CD4-positive, CD25-positive, alpha-beta regulatory T cell (primary cell): ENCODE measurements around the gene LPAR1. TPM values are rescaled to one million over a fixed set of nuclear protein-coding genes. Genes with fewer than 3 reads are reported as not detected.
A peak's percentile ranks its signal among the peaks of the same experiment; 100 is the strongest.

ENCODE experiments used
- ATAC-seq, 2 donors: fragments of 150-1000 bp; cut with Tn5 transposase; one replicate each; pipeline ENCODE4 v1.10.0; 2021; ENCODE audit warnings: low read depth in 2 of 2, moderate number of reproducible peaks in 2 of 2, moderate library complexity in 1 of 2
- DNase-seq, 3 donors: peaks; one replicate each; pipeline versions ENCODE4 v3.0.0 to v3.0.0-alpha.2; 2012 to 2022; ENCODE audit warnings: mixed read lengths in 1 of 3
- H3K27ac ChIP-seq: one replicate; pipeline ENCODE4 v1.7.0; 2013; ENCODE audit warnings: mild to moderate bottlenecking, low read length; ENCODE audit not compliant: insufficient read depth, poor library complexity, severe bottlenecking
- H3K27me3 ChIP-seq: one replicate; pipeline ENCODE4 v1.7.0; 2013; ENCODE audit warnings: low read length; ENCODE audit not compliant: control insufficient read depth, insufficient read depth
- H3K36me3 ChIP-seq: one replicate; pipeline ENCODE4 v1.7.0; 2013; ENCODE audit warnings: mild to moderate bottlenecking, low read length, moderate library complexity; ENCODE audit not compliant: control insufficient read depth, insufficient read depth
- H3K4me1 ChIP-seq: 2 replicates; pipeline ENCODE4 v1.7.0; 2013; ENCODE audit warnings: mild to moderate bottlenecking, low read length; ENCODE audit not compliant: insufficient read depth, control insufficient read depth, poor library complexity, severe bottlenecking
- H3K4me3 ChIP-seq: one replicate; pipeline ENCODE4 v1.7.0; 2013; ENCODE audit warnings: low read depth, mild to moderate bottlenecking, low read length, moderate library complexity
- H3K9me3 ChIP-seq, 2 experiments: 1 replicate in 1 of 2; 2 replicates in 1 of 2; pipeline ENCODE4 v1.7.0; 2013; ENCODE audit warnings: low read length in 2 of 2, mild to moderate bottlenecking in 1 of 2, moderate library complexity in 1 of 2; ENCODE audit not compliant: control insufficient read depth in 2 of 2
- H3K27ac Mint-ChIP-seq, 3 donors: one replicate each; pipeline ENCODE4 v1.8.0; 2020 to 2022; ENCODE audit warnings: mild to moderate bottlenecking in 3 of 3, mixed read lengths in 3 of 3, moderate library complexity in 2 of 3
- H3K27me3 Mint-ChIP-seq: one replicate; pipeline ENCODE4 v1.8.0; 2022; ENCODE audit warnings: mild to moderate bottlenecking, mixed read lengths
- H3K36me3 Mint-ChIP-seq: one replicate; pipeline ENCODE4 v1.8.0; 2020; ENCODE audit warnings: mixed read lengths
- H3K4me1 Mint-ChIP-seq, 4 donors: one replicate each; pipeline ENCODE4 v1.8.0; 2020 to 2022; ENCODE audit warnings: mixed read lengths in 4 of 4, mild to moderate bottlenecking in 1 of 4
- H3K4me3 Mint-ChIP-seq, 4 donors: one replicate each; pipeline ENCODE4 v1.8.0; 2020 to 2022; ENCODE audit warnings: mild to moderate bottlenecking in 4 of 4, mixed read lengths in 4 of 4, moderate library complexity in 3 of 4
- H3K9me3 Mint-ChIP-seq, 7 donors: one replicate each; pipeline ENCODE4 v1.8.0; 2020 to 2022; ENCODE audit warnings: mixed read lengths in 7 of 7, mild to moderate bottlenecking in 3 of 7, moderate library complexity in 2 of 7
- polyA plus RNA-seq, 4 donors: library from polyadenylated mRNA; unstranded; fragments of 300-500 nt; fragmentation: Illumina TruSeq; gene quantifications; one replicate each; pipeline ENCODE4 v1.2.3, GENCODE V29; 2021
- total RNA-seq: library from RNA; stranded (reverse); gene quantifications from one replicate; pipeline ENCODE4 v1.2.3, GENCODE V29; 2022

LPAR1 gene
- total and polyA plus RNA-seq, 5 donors from 2014 or later, result not detected

DNA sequence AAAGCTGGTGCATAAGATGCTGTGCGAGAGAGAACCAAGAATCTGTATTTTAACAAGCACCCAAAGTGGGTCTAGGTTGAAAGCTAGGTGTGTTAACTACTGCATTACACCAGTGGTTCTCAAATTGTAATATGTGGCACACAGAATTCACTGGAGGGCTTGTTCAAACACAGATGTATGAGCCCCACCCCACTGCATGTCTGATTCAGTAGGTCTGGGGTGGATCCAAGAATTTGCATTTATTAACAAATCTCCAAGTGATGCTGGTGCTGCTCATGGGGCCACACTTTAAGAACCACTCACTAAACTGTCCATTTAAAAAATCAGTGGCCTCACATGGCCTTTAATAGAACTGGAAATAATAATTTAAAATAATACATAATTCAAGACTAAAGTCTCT lies 40.4 kb downstream of the LPAR1 start:
- no peaks in the 10 kb centered on the region for H3K27me3 ChIP-seq
- H3K4me3 ChIP-seq, result no peak overlapping the region
- DNase-seq (no peak), ATAC-seq (no peak)
- Mint-ChIP-seq H3K4me3 (no peak overlapping the region), H3K4me1 (no peaks in the 10 kb centered on the region), H3K9me3 (peaks cover 0 to 7% (median 0%) of the 10 kb centered on the region in 7 donors), H3K36me3 (no peaks in the 10 kb centered on the region), H3K27me3 (no peaks in the 10 kb centered on the region), H3K27ac (no peak overlapping the region)
- H3K4me1 ChIP-seq, result no peaks in the 10 kb centered on the region
- H3K9me3 ChIP-seq, result no peaks in the 10 kb centered on the region
- H3K36me3 ChIP-seq, result no peaks in the 10 kb centered on the region
- no peak overlapping the region for H3K27ac ChIP-seq

DNA sequence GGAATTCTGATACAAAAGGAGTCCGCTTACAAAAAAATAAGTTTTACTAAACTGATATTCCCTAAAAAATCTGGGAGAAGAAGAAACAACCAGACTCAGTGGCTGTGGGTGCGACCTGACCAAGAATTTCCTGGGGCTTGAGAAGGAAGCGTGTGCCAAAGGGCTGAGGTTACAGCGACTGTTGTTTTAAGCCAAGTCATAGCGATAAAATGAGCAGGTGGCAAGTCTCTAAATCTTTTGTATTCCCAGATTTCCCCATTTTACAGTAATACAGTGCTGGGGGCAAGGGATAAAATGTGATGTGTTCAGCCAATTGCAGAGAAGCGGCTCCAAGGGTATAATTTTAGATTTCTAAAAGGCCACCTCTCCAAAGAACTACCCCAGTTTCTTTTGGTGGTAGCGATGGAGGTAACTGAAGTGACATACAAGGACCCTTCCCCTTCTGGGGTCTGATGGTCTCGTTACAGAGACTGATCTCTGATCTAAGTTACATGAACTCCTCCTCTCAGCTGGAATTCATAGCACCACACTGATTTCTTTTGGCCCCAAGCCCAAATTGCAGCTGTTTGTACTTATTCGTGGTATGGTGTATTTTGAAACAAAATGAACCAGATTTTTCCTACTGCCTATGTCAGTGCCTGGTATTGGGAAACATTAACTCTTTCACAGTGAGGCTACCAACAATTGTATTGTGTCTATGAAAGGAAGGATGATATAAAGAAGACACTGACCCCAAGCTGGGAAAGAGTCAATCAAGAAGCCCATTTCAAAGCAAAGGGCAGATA lies 41.6 kb downstream of the LPAR1 start:
- H3K27ac ChIP-seq, result no peak overlapping the region
- no peaks in the 10 kb centered on the region for H3K9me3 ChIP-seq
- no peak overlapping the region for H3K27ac Mint-ChIP-seq
- ATAC-seq (no peak), DNase-seq (no peak)
- H3K36me3 Mint-ChIP-seq, result no peaks in the 10 kb centered on the region
- H3K27me3 Mint-ChIP-seq, result no peaks in the 10 kb centered on the region
- no peaks in the 10 kb centered on the region for H3K4me1 Mint-ChIP-seq
- H3K36me3 ChIP-seq, result no peaks in the 10 kb centered on the region
- no peak overlapping the region for H3K4me3 ChIP-seq
- no peak overlapping the region for H3K4me3 Mint-ChIP-seq
- peaks cover 0 to 7% (median 0%) of the 10 kb centered on the region in 7 donors for H3K9me3 Mint-ChIP-seq
- H3K27me3 ChIP-seq, result no peaks in the 10 kb centered on the region
- no peaks in the 10 kb centered on the region for H3K4me1 ChIP-seq

DNA sequence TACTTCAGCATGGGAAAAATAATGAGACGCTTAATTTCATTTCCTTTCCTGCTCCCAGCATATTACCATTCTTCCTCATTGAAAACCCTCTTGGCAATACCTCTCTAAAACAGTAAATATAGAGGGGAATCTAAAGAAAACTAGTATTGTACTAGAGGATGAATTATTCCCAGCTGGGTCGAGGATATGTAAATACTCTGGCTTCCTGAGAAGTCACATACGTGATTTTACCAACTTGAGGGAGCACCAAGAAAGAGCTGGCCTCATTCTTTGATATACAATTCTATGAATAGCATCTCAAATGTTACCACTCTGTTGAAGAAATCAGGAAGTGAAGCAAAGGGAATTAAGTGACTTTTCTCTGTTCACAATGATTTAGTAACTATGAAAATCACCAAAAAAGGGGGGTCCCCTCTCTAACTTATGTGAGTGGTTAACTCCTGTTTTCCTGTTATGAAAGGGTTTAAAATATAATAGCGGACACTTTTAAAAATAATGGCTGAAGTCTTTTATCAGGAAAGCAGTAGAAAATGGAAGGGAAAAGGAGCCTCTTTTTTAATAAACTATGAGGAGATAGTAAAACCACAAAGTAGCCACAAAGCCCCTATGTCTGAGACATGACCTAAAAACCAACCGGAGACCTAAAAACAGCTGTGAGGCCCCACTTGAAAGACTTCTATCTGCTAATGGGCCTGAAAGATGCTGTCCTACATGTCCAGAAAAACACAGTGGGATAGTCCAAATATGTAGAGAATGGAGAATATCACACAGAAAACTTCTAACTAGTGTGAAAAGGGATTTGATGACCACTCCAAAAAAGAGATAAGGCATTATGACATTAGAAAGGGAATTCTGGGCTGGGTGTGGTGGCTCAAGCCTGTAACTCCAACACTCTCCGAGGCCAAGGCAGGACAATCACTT lies 42.6 kb downstream of the LPAR1 start:
- no peaks in the 10 kb centered on the region for H3K4me1 Mint-ChIP-seq
- peaks cover 0 to 4% (median 0%) of the 10 kb centered on the region in 7 donors for H3K9me3 Mint-ChIP-seq
- no peak overlapping the region for H3K27ac ChIP-seq
- no peak for ATAC-seq
- no peaks in the 10 kb centered on the region for H3K36me3 Mint-ChIP-seq
- H3K36me3 ChIP-seq, result no peaks in the 10 kb centered on the region
- H3K9me3 ChIP-seq, result no peaks in the 10 kb centered on the region
- H3K4me1 ChIP-seq, result no peaks in the 10 kb centered on the region
- H3K4me3 Mint-ChIP-seq, result no peak overlapping the region
- no peak overlapping the region for H3K4me3 ChIP-seq
- no peaks in the 10 kb centered on the region for H3K27me3 Mint-ChIP-seq
- H3K27ac Mint-ChIP-seq, result no peak overlapping the region
- DNase-seq, result no peak
- H3K27me3 ChIP-seq, result no peaks in the 10 kb centered on the region

DNA sequence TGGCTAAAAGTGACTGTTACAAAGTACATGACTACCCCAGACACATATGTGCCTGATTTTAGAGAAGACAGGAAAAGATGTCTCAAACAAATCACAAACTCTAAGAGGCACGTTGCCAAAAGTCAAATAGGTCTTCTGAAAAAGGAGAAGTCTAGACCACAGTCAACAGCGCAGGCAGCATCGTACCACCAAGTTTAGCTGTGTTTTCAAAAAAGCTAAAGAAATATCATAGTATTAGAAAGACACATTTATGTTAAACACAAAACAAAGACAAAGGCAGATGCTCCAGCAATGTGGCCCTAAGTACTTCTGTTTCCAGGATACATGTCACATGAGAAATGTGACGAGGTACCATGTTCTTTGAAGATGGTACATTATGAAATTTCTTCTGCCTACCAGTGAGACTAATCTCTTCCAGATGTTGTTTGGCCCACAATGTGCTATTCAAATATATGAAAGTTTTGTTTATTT lies 43.5 kb downstream of the LPAR1 start:
- Histone ChIP-seq H3K36me3 (no peaks in the 10 kb centered on the region), H3K27me3 (no peaks in the 10 kb centered on the region), H3K9me3 (no peaks in the 10 kb centered on the region), H3K4me3 (no peak overlapping the region), H3K4me1 (no peaks in the 10 kb centered on the region), H3K27ac (no peak overlapping the region)
- Mint-ChIP-seq H3K9me3 (peaks cover 0 to 4% (median 0%) of the 10 kb centered on the region in 7 donors), H3K27ac (no peak overlapping the region), H3K36me3 (no peaks in the 10 kb centered on the region), H3K27me3 (no peaks in the 10 kb centered on the region), H3K4me3 (no peak overlapping the region), H3K4me1 (no peaks in the 10 kb centered on the region)
- DNase-seq (no peak), ATAC-seq (peak in 1 of 2 donors; percentile 24)

DNA sequence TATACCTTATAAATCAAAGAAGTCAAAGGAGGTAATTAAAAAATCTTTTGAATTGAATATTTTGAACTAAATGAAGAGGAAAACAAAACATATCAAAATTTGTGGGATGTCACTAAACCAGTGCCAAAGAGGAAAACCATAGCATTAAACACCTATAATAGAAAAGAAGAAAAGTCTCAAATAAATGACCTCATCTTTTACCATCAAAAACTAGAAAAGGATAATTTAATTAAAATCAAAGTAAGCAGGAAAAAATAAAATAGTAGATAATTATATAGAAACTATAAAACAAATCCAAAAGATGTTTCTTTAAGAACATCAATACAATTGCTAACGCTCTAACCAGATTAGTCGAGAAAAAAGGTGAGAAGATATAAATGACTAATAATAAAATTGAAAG lies 47.8 kb downstream of the LPAR1 start:
- Histone ChIP-seq H3K36me3 (no peaks in the 10 kb centered on the region), H3K4me1 (no peaks in the 10 kb centered on the region), H3K4me3 (no peak overlapping the region), H3K27me3 (no peaks in the 10 kb centered on the region), H3K9me3 (peaks cover 0 to 1% of the 10 kb centered on the region in 2 experiments), H3K27ac (no peak overlapping the region)
- Mint-ChIP-seq H3K36me3 (no peaks in the 10 kb centered on the region), H3K27me3 (no peaks in the 10 kb centered on the region), H3K4me3 (no peak overlapping the region), H3K27ac (no peak overlapping the region), H3K4me1 (no peaks in the 10 kb centered on the region), H3K9me3 (peaks cover 0 to 5% (median 3%) of the 10 kb centered on the region in 7 donors)
- ATAC-seq (no peak), DNase-seq (no peak)

DNA sequence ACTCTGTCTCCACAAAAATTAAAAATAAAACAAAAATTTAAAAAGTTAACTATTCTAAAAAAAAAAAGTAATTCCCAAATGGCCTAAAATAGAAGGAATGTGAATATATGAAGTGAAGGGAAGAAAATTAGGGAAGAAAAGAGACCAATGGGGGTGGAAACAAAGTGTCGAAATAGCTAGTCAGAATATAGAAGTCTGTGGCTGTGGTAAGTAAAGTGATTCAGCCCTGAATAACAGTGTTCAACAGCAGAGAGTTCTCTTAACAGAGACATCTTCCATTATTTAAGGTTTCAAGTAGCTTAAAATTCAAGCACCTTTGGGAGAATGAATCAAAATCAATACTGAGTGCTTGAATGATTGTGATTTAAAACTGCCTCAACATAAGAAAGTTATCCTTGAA lies 51.7 kb downstream of the LPAR1 start:
- no peaks in the 10 kb centered on the region for H3K36me3 Mint-ChIP-seq
- DNase-seq, result no peak
- no peak overlapping the region for H3K4me3 ChIP-seq
- ATAC-seq, result no peak
- peaks cover 4% of the 10 kb centered on the region for H3K27me3 Mint-ChIP-seq
- no peaks in the 10 kb centered on the region for H3K36me3 ChIP-seq
- no peak overlapping the region for H3K27ac ChIP-seq
- H3K9me3 Mint-ChIP-seq, result peaks cover 0 to 10% (median 2%) of the 10 kb centered on the region in 7 donors
- H3K27ac Mint-ChIP-seq, result no peak overlapping the region
- no peak overlapping the region for H3K4me3 Mint-ChIP-seq
- no peaks in the 10 kb centered on the region for H3K4me1 ChIP-seq
- peaks cover 0 to 1% of the 10 kb centered on the region in 2 experiments for H3K9me3 ChIP-seq
- H3K27me3 ChIP-seq, result no peaks in the 10 kb centered on the region
- no peaks in the 10 kb centered on the region for H3K4me1 Mint-ChIP-seq

DNA sequence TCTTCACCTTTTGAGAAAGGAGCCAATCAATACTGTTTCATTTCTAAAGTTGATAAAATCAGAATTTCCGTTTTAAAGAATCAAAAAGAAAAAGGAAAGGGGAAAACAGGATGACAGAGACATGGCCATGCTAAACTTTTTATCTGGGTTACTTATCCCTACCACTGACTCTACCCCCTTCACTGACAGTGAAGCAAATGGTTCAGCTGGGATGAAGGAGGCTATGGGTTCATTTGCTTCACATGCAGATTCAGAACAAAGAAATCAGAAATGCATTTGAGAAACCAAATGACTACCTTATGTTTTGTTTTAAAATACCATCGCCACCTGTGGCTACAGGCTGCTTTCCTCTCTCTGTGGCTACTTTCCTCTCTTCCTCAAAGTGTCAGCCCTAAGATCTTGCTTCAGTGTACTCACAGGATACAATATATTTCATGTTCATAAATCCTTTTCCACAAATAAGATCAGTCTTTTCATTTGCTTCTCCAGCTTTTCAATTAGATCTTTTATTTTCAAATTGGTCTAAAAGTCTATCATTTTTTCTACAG lies 53.3 kb downstream of the LPAR1 start:
- Histone ChIP-seq H3K9me3 (peaks cover 0 to 1% of the 10 kb centered on the region in 2 experiments), H3K4me1 (no peaks in the 10 kb centered on the region), H3K27me3 (no peaks in the 10 kb centered on the region), H3K36me3 (no peaks in the 10 kb centered on the region), H3K4me3 (no peak overlapping the region), H3K27ac (no peak overlapping the region)
- Mint-ChIP-seq H3K27me3 (peaks cover 4% of the 10 kb centered on the region), H3K9me3 (peaks cover 0 to 10% (median 2%) of the 10 kb centered on the region in 7 donors), H3K4me3 (no peak overlapping the region), H3K36me3 (no peaks in the 10 kb centered on the region), H3K27ac (no peak overlapping the region), H3K4me1 (no peaks in the 10 kb centered on the region)
- DNase-seq, result no peak
- no peak for ATAC-seq
